ENCODE measurements around the gene SMYD3. TPM values are rescaled to one million over a fixed set of nuclear protein-coding genes. Genes with fewer than 3 reads are reported as not detected.

The SMYD3 gene
- total and polyA plus RNA-seq, 4 donors, result 10.5 to 40.1 (median 32.5) TPM

DNA sequence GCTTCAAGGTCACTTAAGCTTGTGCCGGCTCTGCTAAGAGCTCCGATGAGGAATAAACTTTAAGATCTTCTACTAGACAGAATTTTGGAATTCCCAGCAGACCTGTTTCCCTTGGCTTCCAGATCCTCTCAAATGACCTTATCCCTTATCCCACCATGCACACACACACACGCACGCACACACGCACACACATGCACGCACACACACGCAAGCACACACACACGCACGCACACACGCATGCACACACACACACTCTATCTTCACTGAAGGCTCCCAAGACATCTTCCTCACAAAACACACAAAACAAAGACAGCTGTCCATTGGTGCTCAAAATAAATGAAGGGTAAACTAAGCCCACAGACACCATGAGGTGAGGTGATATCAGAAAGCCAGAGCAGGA, 692.4 kb downstream of the SMYD3 start:
- ATAC-seq (ENCODE audit: insufficient read depth, low FRiP score) (no peak), DNase-seq (no peak)
- Histone ChIP-seq H3K27me3 (ENCODE audit: control insufficient read depth in 3 of 3, insufficient read depth in 3 of 3, low read length in 2 of 3) (no peaks in the 10 kb centered on the region), H3K9ac (ENCODE audit: insufficient read depth in 1 of 2, low read length in 2 of 2) (no peak overlapping the region), H3K36me3 (ENCODE audit: control insufficient read depth in 4 of 4, insufficient read depth in 4 of 4, low read length in 4 of 4) (no peaks in the 10 kb centered on the region), H3K4me3 (no peak overlapping the region), H3K27ac (ENCODE audit: low read depth in 1 of 2, low read length in 1 of 2) (no peak overlapping the region), H3K9me3 (ENCODE audit: control insufficient read depth in 4 of 4, insufficient read depth in 3 of 4, low read length in 3 of 4) (no peaks in the 10 kb centered on the region), H3K4me1 (ENCODE audit: control insufficient read depth in 5 of 5, insufficient read depth in 5 of 5, low read length in 5 of 5) (peaks cover 0 to 3% (median 0%) of the 10 kb centered on the region in 5 donors)
- WGBS, 2 donors, result 78 to 86% methylated on average over 10 of the region's 10 CpGs
- TF ChIP-seq, protein P1, sequence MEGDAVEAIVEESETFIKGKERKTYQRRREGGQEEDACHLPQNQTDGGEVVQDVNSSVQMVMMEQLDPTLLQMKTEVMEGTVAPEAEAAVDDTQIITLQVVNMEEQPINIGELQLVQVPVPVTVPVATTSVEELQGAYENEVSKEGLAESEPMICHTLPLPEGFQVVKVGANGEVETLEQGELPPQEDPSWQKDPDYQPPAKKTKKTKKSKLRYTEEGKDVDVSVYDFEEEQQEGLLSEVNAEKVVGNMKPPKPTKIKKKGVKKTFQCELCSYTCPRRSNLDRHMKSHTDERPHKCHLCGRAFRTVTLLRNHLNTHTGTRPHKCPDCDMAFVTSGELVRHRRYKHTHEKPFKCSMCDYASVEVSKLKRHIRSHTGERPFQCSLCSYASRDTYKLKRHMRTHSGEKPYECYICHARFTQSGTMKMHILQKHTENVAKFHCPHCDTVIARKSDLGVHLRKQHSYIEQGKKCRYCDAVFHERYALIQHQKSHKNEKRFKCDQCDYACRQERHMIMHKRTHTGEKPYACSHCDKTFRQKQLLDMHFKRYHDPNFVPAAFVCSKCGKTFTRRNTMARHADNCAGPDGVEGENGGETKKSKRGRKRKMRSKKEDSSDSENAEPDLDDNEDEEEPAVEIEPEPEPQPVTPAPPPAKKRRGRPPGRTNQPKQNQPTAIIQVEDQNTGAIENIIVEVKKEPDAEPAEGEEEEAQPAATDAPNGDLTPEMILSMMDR (IDR thresholded peaks at IDR 0.05; ENCODE audit: control extremely low read depth, extremely low read depth), result no peak

DNA sequence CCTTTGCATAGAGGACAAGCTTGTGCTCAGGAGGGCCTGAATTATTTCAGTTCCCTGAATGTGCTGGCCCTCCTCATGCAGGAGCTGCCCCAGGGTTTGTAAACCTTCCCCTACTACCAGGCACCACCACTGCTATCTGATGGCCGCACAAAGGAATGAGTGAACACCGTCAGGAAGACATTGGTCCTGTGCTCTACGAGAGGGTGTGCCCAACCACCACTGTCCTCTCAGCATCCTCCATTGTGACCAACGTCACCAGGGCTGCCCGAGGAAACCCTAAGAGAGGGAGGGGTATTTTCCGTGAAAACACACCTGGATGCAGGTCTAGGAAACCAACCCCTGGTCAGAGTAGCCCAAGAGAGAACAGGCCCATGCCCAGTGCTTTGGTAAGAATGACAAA, 694.8 kb downstream of the SMYD3 start:
- ATAC-seq (ENCODE audit: insufficient read depth, low FRiP score), result no peak
- 87 to 97% methylated on average over 6 of the region's 6 CpGs for WGBS, 2 donors

DNA sequence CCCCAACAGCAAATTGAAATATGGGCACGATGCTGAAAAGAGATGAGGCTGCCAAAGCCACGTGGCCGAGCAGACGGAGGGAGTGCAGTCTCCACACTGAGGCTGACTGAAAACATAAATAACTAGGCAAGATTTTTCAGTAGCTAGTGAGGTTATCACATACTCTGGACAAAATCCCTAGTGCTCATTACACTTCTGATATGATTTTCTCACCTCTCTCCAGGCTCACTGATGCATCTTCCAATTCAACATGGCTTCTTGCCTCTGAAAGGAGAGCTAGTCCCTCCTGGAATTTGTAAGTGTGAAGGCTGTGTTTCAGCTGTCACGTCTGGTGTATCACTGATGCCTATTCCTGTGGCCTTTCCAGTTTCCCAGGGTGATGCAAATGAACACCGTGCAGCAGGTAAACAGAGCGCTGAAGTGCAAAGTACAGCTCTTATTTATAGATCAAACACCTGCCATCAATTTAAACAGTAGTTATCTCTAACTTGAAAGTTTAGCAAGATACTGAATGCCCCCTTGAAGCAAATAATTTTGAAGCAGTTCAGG, 696.2 kb downstream of the SMYD3 start:
- ATAC-seq (ENCODE audit: insufficient read depth, low FRiP score), result no peak
- 80 to 86% methylated on average over 7 of the region's 7 CpGs for WGBS, 2 donors

More for the DNA sequence above, 694.8 kb downstream of the SMYD3 start:
- H3K36me3 ChIP-seq (ENCODE audit: control insufficient read depth in 4 of 4, insufficient read depth in 4 of 4, low read length in 4 of 4), result no peaks in the 10 kb centered on the region
- H3K27ac ChIP-seq (ENCODE audit: low read depth in 1 of 2, low read length in 1 of 2), result no peak overlapping the region
- no peak for DNase-seq
- peaks cover 0 to 8% (median 0%) of the 10 kb centered on the region in 5 donors for H3K4me1 ChIP-seq (ENCODE audit: control insufficient read depth in 5 of 5, insufficient read depth in 5 of 5, low read length in 5 of 5)
- no peaks in the 10 kb centered on the region for H3K27me3 ChIP-seq (ENCODE audit: control insufficient read depth in 3 of 3, insufficient read depth in 3 of 3, low read length in 2 of 3)
- TF ChIP-seq, protein P1 (IDR thresholded peaks at IDR 0.05; ENCODE audit: control extremely low read depth, extremely low read depth), result no peak
- no peak overlapping the region for H3K9ac ChIP-seq (ENCODE audit: insufficient read depth in 1 of 2, low read length in 2 of 2)
- H3K9me3 ChIP-seq (ENCODE audit: control insufficient read depth in 4 of 4, insufficient read depth in 3 of 4, low read length in 3 of 4), result no peaks in the 10 kb centered on the region
- no peak overlapping the region for H3K4me3 ChIP-seq

More for the DNA sequence above, 696.2 kb downstream of the SMYD3 start:
- Histone ChIP-seq H3K27ac (ENCODE audit: low read depth in 1 of 2, low read length in 1 of 2) (no peak overlapping the region), H3K27me3 (ENCODE audit: control insufficient read depth in 3 of 3, insufficient read depth in 3 of 3, low read length in 2 of 3) (no peaks in the 10 kb centered on the region), H3K9ac (ENCODE audit: insufficient read depth in 1 of 2, low read length in 2 of 2) (no peak overlapping the region), H3K36me3 (ENCODE audit: control insufficient read depth in 4 of 4, insufficient read depth in 4 of 4, low read length in 4 of 4) (no peaks in the 10 kb centered on the region), H3K4me1 (ENCODE audit: control insufficient read depth in 5 of 5, insufficient read depth in 5 of 5, low read length in 5 of 5) (peaks cover 0 to 8% (median 2%) of the 10 kb centered on the region in 5 donors), H3K4me3 (no peak overlapping the region), H3K9me3 (ENCODE audit: control insufficient read depth in 4 of 4, insufficient read depth in 3 of 4, low read length in 3 of 4) (no peaks in the 10 kb centered on the region)
- TF ChIP-seq, protein P1 (IDR thresholded peaks at IDR 0.05; ENCODE audit: control extremely low read depth, extremely low read depth), result no peak
- peak in 1 of 3 donors; percentile 27 for DNase-seq
